NCI-H345 (cell line): ENCODE results near the gene GNA14.
"Not testable (repeated sequence)": the region's sequence is repeated elsewhere in the genome, so short reads cannot be mapped to it uniquely, and the experiment has no call there.

Experiments used
- DNase-seq: peaks from one replicate; lab custom pipeline; 2025; lab: John Stamatoyannopoulos, UW

GNA14 gene

DNA sequence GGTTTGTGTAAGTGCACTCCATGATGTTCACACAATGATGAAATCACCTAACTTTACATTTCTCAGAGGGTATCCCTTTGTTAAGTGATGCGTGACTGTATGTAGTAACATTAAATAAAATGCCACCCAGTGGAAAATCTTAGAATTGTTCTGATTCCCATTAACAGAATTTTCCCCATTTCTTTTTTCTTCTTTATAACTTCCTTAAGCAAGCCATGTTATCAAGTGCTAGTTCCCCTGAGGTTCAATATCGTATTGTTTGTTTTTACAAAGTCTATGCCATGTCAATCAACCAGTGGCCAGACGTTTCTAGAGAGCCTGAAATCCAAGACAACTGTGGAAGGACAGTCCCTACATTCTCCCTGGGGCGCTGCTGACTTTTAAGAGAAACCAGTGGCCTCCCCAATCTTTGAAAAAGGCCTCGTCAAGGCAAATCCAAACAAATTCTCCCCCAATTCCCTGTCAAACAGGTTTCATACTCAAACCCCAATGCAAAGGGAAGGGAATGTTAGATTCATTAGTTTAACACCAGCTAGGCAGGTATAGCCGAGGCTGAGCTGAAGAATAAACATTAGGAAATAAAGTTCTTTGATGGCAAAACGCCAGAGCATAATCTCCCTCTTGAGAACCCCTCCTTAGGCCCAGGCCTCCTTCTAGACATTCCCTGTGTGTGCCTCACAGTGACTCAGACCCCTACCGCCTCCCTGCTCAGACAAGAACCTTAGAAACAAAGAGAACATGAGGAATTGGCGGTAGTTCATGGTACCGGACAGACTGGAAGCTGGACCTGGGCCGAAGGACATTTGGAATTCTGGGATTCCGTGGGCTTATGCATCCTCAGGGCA is 198.7 kb downstream of the GNA14 start:
- no peak for DNase-seq

DNA sequence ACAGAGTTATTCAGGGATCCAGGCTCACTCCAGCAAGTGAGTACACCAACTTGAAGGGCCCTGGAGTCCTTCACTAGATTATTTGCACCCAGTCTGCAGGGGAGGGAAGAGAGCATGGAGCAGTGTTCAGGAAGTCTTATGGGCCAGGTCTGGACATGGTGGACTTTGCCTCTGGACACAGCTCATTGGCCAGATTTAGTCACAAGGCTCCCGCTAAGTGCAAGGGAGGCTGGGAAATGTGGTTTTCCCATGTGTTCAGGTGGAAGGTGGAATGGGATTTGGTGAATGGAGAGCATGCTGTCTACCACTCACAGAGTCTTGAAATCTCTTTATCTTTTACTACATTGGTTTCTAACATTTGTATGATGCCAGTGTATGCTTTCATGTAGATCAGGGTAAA is 200.5 kb downstream of the GNA14 start:
- DNase-seq = no peak

DNA sequence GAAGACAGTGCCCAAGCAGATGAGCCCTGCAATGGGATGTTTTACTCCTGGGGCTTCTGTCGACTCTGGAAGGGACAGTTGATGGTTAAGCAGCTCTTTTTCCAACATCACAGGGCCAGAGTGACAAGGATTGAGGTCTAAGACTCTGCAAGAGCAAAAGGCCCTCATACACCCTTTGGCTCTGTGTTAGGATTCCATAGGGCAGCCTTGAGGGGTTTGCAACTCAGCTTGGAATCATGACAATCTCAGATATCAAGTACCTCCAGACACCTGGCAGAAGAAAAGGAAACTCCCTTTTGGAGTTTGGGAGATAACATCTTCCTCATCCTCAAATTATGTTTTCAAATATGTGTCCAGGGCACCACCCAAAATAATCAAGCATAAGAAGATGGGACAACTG is 205.7 kb downstream of the GNA14 start:
- no peak for DNase-seq

DNA sequence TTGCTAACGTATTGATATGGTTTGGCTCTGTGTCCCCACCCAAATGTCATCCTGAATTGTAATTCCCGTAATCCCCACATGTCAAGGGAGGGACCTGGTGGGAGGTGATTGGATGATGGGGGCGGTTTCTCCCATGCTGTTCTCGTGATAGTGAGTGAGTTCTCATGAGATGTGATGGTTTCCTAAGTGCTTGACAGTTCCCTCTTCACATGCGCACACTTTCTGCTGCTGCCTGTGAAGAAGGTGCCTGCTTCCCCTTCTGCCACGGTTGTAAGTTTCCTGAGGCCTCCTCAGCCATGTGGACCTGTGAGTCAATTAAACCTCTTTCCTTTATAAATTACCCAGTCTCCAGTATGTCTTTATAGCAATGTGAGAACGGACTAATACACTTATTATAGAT is 207.0 kb downstream of the GNA14 start:
- DNase-seq = not testable (repeated sequence)

DNA sequence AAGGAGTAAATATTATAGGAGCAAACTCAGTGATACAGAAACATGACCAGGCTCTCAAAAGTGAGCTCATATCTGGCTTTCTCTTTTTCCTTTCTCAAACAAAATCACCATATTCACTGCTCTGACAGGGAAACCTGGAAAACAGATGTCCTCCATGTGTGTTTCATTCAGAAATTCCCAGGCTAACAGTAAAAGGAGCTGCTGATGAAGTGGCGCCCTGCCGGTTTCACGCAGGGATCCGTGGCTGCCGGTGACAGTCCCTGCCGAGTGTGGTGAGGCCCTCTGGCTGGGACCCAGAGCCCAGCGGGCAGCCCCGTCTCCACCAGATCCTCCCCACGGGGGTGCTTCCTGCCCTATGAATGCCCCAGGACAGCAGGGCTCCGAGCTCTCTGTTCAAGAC is 208.1 kb downstream of the GNA14 start:
- peak; percentile 97 for DNase-seq

DNA sequence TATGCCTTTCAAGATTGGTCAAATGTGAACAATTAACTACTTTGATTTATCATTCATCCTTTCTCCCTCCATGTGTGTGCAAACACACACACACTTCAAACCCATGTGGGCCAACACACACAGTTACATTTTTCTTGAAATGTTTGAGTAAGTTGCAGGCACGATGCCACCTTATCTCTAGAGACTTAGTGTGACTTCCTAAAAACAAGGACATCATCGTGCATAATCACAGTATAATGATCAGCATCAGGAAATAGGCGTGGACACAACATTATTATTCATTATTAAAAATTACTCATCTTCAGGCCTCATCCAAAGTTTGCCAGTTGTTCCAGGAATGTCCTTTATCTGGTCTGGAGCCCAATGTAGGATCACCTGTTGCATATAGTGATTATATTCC is 209.5 kb downstream of the GNA14 start:
- no peak for DNase-seq

DNA sequence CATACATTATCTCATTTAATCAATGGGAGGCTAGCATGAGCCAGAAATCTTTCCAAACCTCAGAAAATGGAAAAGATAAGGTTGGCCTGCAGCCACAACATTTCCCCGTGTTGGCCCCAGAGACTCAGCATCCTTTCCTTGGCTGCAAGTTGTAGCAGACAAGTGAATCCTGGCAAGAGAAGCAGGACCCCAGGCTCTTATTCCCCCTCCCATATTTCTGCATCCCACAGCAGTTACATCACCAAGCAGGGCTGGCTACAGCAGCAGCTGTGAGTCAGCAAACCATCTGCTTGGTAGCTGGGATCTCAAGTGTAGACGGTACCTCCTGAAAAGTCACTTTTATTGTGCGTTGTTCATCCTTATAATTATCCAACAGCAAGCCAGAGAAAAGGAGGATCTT is 212.4 kb downstream of the GNA14 start:
- no peak for DNase-seq

DNA sequence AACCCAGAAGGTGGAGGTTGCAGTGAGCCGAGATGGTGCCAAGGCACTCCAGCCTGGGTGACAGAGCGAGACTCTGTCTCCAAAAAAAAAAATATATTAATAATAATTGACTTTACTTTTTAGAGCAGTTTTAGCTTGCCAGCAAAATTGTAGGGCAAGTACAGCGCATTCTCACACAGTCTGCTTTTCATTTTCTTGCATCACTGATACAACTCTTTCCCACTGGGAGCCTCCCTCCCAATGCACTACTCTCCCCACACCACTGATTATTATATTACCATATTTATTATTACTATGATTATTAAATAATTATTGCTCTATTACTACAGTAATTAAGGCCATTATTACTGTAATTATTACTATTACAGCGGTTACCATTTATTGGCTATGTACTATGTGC is 212.8 kb downstream of the GNA14 start:
- no peak for DNase-seq

DNA sequence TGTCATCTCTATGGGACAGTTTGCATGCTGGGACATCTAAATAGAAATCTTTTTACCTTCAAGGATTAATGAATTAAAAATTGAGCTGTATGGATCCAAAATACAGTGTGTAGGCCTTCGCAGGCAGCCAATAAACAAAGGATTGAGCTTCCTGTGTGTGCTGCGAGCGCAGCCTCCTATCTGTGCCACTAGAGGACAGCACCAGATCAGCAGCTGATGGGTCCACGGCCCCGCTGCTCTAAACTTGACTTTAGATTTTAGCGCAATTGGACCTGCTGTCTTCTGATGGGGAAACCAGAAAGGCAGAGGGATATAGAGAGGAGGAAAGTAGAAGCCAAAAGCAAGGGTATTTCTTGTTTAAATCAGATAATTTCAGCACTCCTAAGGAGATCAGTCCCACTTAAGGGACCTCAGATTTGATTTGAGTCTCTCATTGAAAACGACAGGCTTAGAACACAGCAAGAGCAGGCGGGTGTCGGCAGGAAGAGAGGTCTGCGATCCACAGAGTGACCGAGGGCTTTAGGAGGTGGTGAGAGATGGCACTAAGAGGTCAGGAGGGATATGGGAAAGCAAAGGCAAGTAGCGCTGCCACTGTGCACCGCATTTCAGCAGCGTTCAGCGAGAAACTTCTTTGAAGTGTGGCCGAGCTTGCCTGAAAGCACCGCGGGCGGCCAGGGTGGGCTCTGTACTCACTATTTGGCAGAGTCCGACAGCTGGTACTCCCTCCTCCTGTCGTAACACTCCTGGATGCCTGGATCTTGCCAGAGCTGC is 214.3 kb downstream of the GNA14 start:
- DNase-seq = peak; percentile 74

DNA sequence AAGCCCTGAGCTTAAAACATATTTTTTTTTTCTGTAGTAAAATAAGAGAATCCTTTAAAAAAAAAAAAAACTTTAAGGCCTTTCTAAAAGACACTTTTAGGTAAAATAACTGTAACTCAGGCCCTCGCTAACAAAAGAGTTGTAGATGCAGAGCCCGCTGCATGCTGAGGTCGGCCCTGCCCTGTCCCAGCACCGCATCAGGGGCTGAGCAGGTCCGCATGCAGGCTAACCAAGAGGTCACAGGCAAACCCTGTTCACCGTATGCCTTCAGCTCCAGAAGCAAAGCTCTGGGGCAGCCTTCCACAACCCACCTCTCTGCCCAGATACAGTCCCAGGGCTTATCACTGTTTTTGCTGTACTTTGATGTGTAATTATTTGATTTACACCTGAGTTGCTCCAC is 216.1 kb downstream of the GNA14 start:
- DNase-seq = no peak

DNA sequence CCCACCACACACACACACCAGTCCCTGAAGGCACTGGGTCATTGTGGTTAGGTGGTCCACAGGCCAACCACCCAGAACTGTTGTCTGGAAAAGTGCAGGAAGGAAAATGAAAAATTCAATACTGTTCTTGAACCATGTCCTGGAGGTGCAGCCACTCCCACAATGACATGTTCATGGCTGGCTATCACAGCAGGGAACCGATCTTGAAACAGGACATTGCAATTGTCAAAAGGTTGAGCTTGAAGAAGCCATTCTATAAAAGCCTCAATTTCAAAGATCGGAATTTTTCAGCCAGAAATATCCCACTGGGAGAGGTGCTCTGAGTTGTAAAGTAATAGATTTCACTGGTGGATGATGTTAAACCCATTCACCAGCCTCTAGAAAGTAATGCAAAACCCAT is 218.2 kb downstream of the GNA14 start:
- DNase-seq = no peak

DNA sequence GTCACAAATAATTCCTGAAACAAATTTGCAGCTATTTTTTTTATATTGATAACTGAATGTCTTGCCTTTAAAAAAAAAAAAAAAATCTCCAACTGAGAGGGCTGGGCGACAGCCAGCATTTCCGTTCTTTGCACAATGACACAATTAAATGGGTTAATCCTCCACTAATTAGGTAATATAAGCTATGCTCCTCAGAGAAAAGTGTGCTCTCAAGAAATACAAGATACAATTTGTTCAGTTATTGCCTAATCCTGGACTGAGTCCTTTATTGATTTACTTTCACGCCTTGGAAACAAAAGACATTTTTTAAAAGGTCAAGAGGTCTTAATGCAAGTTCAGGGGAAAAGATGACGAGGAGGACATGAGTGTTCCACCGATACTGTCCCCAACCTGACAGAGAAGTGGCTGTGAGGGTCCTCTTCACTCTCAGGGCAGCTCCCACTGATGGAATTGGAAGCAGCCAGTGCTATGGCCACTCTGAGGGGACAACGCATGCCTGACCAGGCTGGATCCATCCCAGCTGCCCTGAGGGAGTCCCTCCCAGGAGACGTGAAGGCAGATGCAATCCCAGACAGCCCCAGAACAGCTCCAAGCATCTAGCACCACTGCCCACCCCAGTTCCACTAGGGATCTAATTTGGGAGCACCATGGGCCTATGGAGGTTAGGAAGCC is 220.7 kb downstream of the GNA14 start:
- no peak for DNase-seq

DNA sequence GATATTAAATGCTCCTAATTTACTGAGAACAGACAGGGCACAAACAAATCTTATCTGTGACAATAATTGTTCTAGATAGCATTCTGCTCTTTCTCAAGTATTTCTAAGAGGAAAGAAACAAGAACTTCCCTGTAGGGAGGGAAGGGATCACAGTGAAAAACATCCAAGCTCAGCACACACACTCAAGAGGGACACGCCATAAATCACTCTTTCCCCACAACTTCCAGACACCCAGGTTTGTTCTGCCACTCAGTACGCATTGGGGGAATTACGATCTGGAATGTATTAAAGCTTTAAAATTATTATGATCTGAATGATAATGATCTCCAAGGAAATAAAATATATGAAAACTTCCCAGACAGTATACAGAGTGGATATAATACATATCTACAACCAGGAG is 221.4 kb downstream of the GNA14 start:
- DNase-seq = no peak

DNA sequence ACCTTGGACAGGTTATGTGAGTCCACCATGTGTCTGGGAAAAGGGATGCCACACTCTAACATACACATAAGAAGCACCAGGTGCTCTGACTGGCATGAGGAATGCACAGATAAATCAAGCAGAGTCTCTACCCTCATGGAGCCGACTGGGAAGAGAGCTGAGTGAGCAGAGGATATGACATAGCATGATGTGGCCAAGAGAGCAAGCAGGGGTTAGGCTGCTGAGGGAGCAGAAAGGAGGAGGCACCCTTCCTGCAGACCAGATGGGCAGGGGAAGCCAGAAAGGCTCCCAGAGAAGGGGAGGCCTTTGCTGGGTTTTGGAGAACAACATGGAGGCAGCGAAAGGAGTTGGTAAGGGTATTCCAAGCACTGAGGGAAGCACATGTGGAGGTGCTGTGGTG is 223.1 kb downstream of the GNA14 start:
- no peak for DNase-seq

DNA sequence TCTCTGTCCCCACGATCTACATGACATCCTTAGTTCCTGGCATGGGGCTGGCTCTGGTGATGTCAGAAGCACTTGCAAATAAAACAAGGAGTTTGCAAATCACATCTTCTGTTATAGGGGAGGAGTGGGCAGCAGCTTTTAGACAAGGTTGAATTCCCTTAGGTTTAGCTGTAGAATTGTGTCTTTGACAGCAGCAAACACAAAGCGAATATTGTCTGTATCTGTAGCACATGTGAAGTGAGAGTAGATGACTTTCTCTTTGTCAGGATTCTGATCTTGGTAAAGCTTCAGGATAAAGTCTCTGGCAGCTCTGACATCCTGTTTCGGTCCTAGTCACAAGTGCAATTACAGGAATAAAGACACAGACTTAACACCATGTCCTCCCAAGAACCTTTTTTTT is 224.3 kb downstream of the GNA14 start:
- no peak for DNase-seq

DNA sequence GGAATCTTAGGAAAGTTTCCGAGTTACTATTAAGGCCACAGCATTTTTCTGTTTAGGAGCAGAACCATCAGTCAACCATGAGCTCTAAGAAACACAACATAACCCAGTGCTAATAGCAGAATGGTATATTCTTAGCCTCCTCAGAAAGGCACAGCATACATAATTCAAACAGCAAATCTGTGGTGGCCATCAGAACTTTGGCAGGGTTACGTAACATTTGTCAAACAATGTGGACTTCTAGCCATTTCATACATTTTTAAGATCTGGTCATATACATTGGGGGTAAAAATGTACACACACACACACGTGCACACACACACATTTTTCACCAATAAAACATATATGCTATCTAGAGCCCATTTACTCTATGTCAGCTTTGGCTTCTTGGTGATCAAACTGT is 225.2 kb downstream of the GNA14 start:
- DNase-seq = no peak

DNA sequence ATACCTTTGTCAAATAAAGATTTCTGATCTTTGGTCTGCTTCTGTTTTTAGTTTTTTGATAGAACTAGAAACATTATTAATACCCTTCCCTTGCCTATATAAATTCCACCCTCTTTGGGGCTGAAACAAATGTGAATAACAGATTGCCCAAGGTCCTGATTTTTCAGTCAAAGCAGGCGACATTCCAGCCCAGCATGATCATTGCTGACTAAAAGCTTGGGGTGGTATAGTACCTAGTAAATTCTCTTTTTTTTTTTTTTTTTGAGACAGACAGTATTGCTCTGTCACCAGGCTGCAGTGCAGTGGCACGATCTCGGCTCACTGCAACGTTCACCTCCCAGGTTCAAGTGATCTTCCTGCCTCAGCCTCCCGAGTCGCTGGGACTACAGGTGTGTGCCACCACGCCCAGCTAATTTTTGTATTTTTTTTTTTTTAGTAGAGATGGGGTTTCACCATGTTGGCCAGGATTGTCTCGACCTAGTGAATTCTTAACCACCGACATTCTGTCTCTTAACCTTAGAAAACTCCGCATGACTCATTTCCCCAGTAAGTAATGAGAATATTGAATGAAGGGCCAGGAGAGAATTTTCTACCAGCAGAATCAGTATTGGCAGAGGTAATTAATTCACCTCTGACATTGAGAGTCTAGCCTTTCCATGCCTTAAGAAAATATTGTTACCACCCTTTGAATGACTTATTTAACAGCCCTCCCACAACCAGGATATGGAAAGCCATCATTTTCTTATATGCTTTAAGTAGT is 226.4 kb downstream of the GNA14 start:
- DNase-seq = no peak

DNA sequence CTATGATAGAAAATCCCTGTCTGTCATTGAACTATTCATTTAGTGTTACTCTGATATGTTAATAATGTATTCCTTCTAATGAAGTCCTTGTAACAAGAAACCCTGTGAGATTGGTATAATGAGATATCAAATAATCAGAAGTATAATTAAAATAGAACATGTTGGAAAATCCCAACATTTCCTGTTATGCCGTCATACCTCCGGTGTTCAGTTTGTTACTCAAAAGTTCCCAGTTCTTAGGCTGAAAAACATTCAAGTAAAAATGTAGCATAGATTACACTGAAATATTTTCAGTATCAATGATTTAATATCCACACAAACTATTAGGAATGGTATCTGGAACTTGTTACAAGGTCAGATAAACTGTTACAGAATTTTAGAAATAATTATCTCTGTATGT is 227.5 kb downstream of the GNA14 start:
- no peak for DNase-seq

DNA sequence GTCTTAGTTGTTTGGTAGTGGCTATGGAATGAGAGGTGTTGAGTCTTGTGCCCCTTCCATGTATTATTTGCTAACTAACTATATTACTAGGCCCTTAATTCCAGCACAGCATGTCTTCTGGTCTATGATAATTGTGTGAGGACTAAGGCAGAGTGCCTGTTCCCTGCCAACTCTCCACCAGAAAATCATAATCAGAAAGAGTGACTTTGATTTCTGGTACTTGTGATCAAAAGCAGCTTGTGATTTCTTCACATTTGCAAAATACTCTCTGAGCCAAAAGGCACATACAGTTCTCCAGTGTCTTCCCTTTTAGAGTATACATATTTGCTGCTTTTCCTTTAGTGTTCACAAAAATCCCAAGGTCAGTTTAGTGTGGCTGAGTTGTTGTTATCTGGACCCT is 229.9 kb downstream of the GNA14 start:
- no peak for DNase-seq

DNA sequence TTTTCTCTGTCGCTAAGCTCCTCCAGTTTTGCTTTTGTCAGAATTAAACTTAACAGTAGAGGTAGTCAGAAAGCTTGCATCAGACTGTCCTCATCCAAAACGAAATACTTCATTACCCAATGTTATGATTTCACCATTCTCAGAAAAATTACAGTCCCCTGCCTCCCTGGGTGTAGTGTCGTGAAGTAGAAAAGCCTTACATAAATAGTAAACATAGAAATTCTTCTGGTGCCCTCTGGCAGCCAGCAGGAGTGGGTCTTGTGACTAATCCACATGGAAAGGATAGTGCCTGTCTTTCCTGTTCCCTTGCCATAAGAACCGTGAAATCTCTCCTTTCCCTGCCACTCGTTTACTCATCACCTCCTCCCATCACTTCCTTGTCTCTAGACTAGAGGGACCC is 230.6 kb downstream of the GNA14 start:
- no peak for DNase-seq

DNA sequence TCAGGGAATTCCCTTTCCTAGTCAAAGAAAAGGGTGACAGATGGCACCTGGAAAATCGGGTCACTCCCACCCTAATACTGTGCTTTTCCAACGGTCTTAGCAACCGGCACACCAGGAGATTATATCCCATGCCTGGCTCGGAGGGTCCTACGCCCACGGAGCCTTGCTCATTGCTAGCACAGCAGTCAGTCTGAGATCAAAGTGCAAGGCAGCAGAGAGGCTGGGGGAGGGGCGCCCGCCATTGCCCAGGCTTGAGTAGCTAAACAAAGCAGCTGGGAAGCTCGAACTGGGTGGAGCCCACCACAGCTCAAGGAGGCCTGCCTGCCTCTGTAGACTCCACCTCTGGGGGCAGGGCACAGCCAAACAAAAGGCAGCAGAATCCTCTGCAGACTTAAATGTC is 239.6 kb downstream of the GNA14 start:
- not testable (repeated sequence) for DNase-seq

DNA sequence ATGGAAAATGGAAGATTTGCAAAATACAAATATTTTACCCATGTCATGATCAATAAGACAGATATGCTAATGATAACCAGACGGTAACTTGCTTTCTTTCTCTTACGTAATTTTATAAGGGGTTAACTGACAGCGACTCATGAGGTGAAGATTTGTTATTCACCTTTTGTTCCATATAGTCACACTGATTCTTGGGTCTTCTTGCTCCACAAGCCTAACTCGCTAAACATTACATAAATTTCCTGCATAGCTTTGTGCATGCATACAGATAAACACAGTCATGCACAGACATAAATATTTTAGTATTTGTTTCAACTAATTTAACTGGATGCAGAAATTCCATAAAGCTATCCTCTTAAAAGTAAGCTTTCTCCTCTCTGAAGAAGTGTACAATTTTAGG is 244.9 kb downstream of the GNA14 start:
- no peak for DNase-seq
